Stimulated activated CD4-positive, alpha-beta T cell treated with anti-CD3 and anti-CD28 coated beads, Interleukin-2, amount 100 ng/mL, for 4 hours (primary cell): Measurements from ENCODE around the gene TERF2IP.

Source experiments
- DNase-seq: peaks from one replicate; pipeline ENCODE4 v3.0.0-alpha.2; 2020; ENCODE audit warnings: low read depth

The TERF2IP gene

GRCh38 chr16:75647492-75648264, at the start of gene TERF2IP, which contains the start of gene KARS1:
TERF2IP (plus strand) TSS chr16:75647773; CDS start chr16:75647883, 110 bp downstream.
KARS1 (minus strand) TSS chr16:75647665; CDS start chr16:75647639, 26 bp downstream.
- DNase-seq, result peak; percentile 93

GRCh38 chr16:75599452-75600277, 47.9 kb upstream of the TERF2IP start:
- no peak for DNase-seq

- DNase-seq, result no peak
Observed at GRCh38 chr16:75603241-75603640, 44.3 kb upstream of the TERF2IP start.

DNA sequence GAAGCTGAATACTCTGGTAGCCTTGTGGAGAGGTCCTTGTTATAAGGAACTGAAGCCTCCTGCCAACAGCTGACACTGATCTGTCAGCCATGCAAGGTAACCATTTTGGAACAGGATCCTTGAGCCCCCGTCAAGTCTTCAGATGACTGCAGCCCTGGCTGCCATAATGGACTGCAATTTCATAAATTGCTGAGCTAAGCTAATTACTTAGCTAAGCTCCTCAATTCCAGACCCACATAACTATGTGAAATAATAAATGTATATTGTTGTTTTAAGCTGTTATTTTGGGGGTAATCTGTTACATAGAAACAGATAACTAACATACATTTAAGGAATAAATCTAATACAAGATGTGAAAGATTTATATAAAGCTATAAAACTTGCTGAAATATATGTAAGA, 41.1 kb upstream of the TERF2IP start:
- no peak for DNase-seq

- no peak for DNase-seq
Observed at GRCh38 chr16:75614066-75614897, 33.3 kb upstream of the TERF2IP start.

DNA sequence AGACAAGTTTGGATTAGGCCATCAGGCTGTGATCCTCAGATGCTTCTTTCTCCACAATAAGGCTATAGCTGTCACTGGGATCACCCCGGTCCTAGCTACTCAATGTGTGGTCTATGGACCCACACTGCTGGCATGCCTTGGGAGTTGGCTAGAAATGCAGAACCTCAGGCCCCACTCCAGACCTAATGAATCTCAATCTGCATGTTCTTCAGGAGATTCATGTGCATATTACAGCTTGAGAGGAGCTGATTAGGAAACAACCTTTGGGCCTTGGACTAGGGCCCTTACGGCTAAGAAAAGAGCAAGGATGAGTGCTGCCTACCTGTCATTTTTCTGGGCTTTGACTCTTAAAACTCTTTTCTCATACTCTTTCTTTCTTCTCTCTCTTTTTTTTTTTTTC, 32.0 kb upstream of the TERF2IP start:
- no peak for DNase-seq

DNA sequence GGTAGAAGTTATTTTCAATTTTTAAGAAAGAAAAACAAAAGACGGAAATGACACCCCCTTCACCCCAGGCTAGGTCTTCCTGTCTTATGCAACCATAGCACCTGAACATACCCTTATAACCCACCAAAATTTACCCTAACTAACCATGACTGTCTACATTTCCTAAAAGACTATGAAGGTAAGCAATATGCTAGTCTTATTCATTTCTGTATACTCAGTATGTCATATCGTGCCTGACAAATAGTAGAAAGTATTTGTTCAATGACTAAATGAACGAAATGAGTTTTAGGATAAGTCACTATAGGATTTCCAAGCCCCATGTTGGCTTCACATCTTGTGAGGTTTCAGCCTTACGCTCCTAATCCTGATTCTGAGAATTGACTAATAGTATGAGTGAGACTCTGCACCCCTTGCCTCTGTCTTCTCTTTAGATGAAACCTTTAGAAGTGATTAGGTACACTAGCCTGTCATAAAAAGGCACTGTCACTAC, 31.0 kb upstream of the TERF2IP start:
- DNase-seq, result no peak

GRCh38 chr16:75617121-75617520, 30.5 kb upstream of the TERF2IP start:
- no peak for DNase-seq

- DNase-seq, result no peak
Observed at GRCh38 chr16:75618780-75619179, 28.8 kb upstream of the TERF2IP start.

DNA sequence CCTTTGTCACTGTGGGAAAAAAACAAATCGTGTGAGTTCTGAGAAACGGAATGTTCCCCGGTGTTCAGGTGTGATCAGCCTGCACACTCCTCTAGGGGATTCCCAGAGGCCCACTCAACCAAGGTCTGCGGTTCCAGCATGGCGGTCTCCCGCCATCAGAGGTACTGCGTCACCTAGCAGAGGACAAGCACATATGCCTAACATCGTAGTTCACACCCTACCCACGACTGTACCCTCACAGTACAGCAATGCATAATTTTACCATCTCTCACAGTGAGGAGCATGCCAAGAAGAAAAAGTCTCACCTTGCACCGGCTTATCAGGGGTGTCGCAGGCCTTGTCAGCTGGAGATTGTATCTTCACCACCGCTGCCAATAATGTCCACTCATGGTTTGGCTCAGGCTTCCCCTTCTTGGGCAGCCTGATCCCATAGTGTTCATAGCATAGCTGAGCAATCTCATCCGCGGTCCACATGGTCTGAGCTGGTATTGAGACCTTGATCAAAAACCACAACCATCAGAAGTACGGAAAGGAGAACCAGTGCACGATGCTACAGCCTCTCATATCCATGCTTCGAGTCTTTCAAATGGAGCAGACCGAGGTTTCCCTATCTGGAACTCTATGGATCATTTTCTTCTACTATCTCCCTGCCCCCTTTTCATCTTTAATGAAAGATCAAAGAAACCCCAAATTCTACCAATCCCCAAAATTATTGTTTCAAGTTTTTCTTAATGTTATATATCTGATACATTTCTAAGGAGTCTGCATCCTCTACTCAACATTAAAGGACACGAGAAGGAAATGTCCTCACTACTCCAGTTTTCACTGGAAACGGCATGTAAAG, 27.0 kb upstream of the TERF2IP start:
- no peak for DNase-seq

DNA sequence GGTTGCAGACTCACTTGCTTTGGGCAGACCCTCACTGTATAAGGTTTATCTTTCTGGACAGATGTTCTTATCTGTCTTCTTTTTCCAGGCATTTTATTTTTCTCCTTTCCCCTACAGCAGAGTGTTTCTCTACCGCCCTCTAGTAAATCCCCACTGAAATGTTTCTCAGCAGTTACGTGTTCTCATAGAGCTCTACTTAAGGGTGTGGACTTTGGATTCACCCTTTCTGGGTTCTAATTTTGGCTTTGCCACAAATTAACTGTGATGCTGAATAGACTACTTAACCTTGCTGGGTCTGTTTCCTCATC, 26.4 kb upstream of the TERF2IP start:
- DNase-seq, result no peak

DNA sequence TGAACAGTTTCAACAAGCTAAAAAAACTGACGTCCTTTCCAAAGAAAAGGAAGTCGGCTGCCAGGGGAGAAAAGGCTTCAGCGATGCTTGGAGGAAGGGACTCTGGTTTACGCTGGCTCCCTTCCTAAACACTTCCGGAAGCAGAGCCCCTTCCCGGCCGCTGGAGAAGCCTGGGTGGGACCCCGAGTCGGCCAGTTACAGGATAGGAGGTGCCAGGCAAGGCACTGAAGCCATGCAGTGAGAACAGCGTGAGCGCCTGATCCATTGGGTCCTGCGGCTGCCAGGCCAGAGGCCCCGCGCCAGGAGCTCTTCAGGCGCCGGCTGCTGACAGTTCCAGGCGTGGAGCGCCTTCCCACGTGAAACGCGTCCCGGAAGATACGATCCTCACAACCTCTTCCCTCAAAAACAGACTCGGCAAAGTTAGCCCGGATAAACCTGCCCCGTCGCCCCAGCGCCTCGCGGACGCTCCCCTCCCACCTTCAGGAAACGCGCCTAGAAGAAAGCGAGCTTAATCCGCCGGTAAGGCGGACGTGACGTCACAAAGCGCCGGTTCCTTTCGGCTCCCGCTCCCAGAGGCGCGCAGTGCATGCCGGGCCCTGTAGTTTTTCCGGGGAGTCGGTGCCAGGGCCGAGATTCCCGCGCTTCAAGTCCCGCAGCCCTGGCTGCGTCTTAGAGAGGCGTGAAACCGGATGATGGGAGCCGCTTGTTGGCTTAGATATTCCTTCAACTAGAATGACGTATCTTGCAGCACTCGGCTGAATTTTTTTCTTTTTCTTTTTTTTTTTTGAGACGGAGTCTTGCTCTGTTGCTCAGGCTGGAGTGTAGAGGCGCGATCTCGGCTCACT, 24.6 kb upstream of the TERF2IP start, which contains the start of gene ADAT1:
Gene ADAT1, minus strand, starts transcription at position 521 of the 845 bp plus-strand sequence. CDS start 2,482 bp downstream, outside the sequence.
- peak; percentile 96 for DNase-seq

DNA sequence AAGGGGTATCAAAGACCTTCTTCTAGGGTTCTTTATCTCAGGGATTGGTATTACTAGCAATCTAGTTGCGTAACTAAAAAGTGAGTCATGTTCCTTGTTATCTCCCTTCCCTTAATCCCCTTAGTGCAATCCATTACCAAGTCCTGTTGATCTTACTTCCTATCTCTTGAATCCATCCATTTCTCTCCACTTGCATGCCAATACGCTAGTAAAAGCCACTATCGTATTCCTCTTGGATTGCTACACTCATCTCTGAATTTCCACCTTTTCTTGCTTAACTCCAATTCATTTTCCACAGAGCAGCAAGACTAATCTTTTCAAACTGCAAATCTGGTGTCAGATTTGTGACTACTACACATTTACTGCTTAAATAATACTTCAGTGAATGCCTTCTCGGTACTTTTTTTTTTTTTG, 22.6 kb upstream of the TERF2IP start:
- no peak for DNase-seq

- DNase-seq, result no peak
Observed at GRCh38 chr16:75626806-75627205, 20.8 kb upstream of the TERF2IP start.

- no peak for DNase-seq
Observed at GRCh38 chr16:75627851-75628250, 19.7 kb upstream of the TERF2IP start.

DNA sequence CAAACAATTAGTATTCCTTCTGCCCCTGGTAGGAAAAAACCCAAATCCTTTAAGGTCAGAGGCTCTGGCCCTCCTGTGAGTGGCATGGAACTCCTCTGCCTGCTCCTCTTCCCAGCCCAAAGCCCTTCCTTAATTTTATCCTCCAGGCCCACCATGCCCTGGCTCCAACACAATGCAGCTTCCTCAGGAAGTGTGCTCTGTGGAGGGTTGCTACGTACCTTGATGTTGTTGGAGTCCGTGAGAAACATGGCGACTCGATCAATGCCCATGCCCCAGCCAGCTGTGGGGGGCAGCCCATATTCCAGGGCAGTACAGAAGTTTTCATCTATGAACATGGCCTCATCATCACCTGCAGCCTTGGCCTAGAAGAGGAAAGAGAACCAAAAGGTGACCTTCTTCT, 19.2 kb upstream of the TERF2IP start:
- DNase-seq, result no peak

DNA sequence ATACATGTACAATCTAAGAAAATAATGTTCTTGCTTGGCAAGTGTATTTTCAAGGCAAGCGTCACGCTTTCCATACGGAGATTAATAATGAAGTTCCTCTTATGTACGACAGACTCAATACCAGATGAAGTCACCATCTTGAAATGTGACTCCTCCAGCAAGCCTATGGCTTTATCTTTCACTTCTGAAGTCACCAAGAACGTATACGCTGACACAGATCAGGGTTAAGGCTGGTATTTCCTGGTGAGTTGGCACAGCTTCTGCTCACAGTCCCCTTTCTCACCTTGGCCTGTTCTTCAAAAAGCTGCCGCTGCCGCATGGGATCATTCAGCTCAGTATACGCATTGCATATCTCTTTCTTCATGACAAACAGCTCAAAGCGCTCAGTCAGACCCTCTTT, 18.4 kb upstream of the TERF2IP start:
- DNase-seq, result no peak

DNA sequence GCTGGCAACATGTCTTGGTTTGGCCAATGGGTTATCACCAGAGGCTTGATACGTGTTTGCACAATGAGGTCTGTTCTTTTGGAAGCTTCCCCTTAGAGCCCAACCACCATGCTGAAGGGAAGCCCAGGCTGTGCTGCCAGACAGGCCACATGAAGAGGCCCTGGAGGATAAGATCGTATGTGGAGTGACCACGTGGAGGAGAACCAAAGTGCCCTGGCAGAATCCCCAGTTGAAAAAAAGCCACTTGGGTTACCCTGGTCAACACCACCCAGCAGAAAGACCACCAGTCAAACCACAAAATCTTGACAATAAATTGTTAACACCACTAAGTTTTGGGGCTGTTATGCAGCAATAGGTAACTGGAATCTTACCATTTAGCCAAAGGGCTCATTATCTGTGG, 17.5 kb upstream of the TERF2IP start:
- DNase-seq, result no peak

- no peak for DNase-seq
Observed at GRCh38 chr16:75632857-75633256, 14.7 kb upstream of the TERF2IP start.

GRCh38 chr16:75635036-75635435, 12.5 kb upstream of the TERF2IP start:
- DNase-seq, result no peak
